Measurements from ENCODE around the gene FAM135A. TPM values are rescaled to one million over a fixed set of nuclear protein-coding genes. Genes with fewer than 3 reads are reported as not detected.
A peak's percentile ranks its signal among the peaks of the same experiment; 100 is the strongest.

Gene FAM135A
- total and polyA plus RNA-seq, 2 of the 8 experiments (the other 6 are each of a cell fraction or from before 2014, with no cell fraction given) = 17.4 to 35.7 TPM

DNA sequence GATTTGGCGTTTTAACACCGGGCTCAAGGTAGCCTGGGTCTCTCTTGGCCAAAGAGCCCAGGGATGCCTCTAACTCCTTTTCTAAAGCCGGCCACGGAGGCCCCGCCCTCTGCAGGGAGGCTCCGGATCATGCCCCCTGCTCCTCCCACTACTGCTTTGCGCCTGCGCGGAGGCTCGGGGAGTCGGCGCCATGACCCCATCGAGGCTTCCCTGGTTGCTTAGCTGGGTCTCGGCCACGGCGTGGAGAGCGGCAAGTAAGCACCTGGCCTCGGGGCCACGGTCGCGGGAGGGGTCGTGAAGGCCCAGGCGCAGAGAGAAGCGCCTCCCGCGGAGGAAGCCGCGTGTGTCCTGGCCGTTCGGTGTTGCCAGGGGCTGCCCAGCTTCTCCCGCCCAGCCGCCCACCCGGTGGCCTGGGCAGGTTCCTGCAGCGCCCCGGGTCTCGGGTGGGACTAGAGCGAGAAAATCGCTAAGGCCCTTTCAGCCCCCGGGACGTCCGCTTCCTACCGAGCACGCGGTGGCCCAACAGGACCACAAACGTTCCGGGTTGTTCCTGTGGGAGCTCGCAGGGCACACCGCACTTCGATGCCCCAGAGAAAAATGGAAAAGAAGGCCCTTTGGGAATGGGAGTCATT is 153.6 kb downstream of the FAM135A start, which contains the start of gene SDHAF4 (continued):
- TF ChIP-seq, protein P1, sequence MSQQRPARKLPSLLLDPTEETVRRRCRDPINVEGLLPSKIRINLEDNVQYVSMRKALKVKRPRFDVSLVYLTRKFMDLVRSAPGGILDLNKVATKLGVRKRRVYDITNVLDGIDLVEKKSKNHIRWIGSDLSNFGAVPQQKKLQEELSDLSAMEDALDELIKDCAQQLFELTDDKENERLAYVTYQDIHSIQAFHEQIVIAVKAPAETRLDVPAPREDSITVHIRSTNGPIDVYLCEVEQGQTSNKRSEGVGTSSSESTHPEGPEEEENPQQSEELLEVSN (IDR thresholded peaks at IDR 0.05) = peak; percentile 79
- TF ChIP-seq RFX5 (IDR thresholded peaks at IDR 0.05; ENCODE audit: borderline replicate concordance, low read depth, low read length) = no peak
- no peak for TF ChIP-seq SIX5 (IDR thresholded peaks at IDR 0.05; ENCODE audit: low read depth, low read length)
- TF ChIP-seq, protein P2, sequence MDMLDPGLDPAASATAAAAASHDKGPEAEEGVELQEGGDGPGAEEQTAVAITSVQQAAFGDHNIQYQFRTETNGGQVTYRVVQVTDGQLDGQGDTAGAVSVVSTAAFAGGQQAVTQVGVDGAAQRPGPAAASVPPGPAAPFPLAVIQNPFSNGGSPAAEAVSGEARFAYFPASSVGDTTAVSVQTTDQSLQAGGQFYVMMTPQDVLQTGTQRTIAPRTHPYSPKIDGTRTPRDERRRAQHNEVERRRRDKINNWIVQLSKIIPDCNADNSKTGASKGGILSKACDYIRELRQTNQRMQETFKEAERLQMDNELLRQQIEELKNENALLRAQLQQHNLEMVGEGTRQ (IDR thresholded peaks at IDR 0.05; ENCODE audit: low read length) = no peak
- TF ChIP-seq CHD1 (IDR thresholded peaks at IDR 0.05; ENCODE audit: low read depth, low read length) = no peak
- TF ChIP-seq PHF8 (conservative IDR thresholded peaks at IDR 0.05; ENCODE audit: low read depth, low read length) = peak; percentile 96
- no peak for TF ChIP-seq EP300 (IDR thresholded peaks at IDR 0.05; ENCODE audit: borderline replicate concordance in 1 of 2, low read depth in 2 of 2, low read length in 2 of 2)
- peak; percentile 34; the same call in 1 of the 2 replicates for TF ChIP-seq BACH1 (IDR thresholded peaks at IDR 0.05; ENCODE audit: low read length)
- peak; percentile 86 for TF ChIP-seq KDM4A (IDR thresholded peaks at IDR 0.05; ENCODE audit: low read depth, low read length, severe bottlenecking)
- TF ChIP-seq RAD21 (IDR thresholded peaks at IDR 0.05 in 1 of 2, conservative IDR thresholded peaks at IDR 0.05 in 1 of 2; ENCODE audit: low read depth in 2 of 2, low read length in 2 of 2) = 0 out of 4 replicates have a peak, but pooled peaks of 1 of the 2 experiments have one; percentile 1
- TF ChIP-seq, protein P3, sequence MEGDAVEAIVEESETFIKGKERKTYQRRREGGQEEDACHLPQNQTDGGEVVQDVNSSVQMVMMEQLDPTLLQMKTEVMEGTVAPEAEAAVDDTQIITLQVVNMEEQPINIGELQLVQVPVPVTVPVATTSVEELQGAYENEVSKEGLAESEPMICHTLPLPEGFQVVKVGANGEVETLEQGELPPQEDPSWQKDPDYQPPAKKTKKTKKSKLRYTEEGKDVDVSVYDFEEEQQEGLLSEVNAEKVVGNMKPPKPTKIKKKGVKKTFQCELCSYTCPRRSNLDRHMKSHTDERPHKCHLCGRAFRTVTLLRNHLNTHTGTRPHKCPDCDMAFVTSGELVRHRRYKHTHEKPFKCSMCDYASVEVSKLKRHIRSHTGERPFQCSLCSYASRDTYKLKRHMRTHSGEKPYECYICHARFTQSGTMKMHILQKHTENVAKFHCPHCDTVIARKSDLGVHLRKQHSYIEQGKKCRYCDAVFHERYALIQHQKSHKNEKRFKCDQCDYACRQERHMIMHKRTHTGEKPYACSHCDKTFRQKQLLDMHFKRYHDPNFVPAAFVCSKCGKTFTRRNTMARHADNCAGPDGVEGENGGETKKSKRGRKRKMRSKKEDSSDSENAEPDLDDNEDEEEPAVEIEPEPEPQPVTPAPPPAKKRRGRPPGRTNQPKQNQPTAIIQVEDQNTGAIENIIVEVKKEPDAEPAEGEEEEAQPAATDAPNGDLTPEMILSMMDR (IDR thresholded peaks at IDR 0.05; ENCODE audit: control extremely low read depth in 1 of 3, insufficient read depth in 1 of 3, low read depth in 1 of 3, low read length in 3 of 3) = no peak
- TF ChIP-seq KDM1A (IDR thresholded peaks at IDR 0.05; ENCODE audit: borderline replicate concordance, low read length) = no peak
- no peak for TF ChIP-seq TCF12 (IDR thresholded peaks at IDR 0.05; ENCODE audit: low read depth, low read length)
- no peak for TF ChIP-seq HDAC6 (IDR thresholded peaks at IDR 0.05; ENCODE audit: low read depth, low read length)
- no peak for TF ChIP-seq EZH2 (IDR thresholded peaks at IDR 0.05; ENCODE audit: low read depth, low read length, severe bottlenecking)
- TF ChIP-seq SIRT6 (IDR thresholded peaks at IDR 0.05; ENCODE audit: low read length) = no peak
- TF ChIP-seq POLR2A (IDR thresholded peaks at IDR 0.05; ENCODE audit: control extremely low read depth in 1 of 2, low read depth in 2 of 2, low read length in 2 of 2) = peak; percentile 86 to 97
- TF ChIP-seq BCL11A (IDR thresholded peaks at IDR 0.05; ENCODE audit: low read depth in 2 of 2, low read length in 2 of 2) = no peak
- TF ChIP-seq MAFK (IDR thresholded peaks at IDR 0.05; ENCODE audit: low read depth, low read length) = no peak
- TF ChIP-seq, protein P4, sequence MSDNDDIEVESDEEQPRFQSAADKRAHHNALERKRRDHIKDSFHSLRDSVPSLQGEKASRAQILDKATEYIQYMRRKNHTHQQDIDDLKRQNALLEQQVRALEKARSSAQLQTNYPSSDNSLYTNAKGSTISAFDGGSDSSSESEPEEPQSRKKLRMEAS (IDR thresholded peaks at IDR 0.05) = peak; percentile 62; the same call in 1 of the 2 replicates

All from H1 (cell line).